ENCODE data around the gene IVNS1ABP. TPM values are rescaled to one million over a fixed set of nuclear protein-coding genes. Genes with fewer than 3 reads are reported as not detected.

Gene IVNS1ABP
- total RNA-seq, 5 donors from 2014 or later (not counting 1 experiment from before 2014, with no cell fraction given) = 125 to 292 (median 136) TPM

- no peaks in the 10 kb centered on the region for H3K9me3 ChIP-seq
- ChIA-PET POLR2A (no interaction called here), CTCF (interaction anchor here in 1 of 2 donors (0.9 kb wide), 1 partner anchor 324 kb away, joined by 6 read pairs; no protein-coding TSS in a partner anchor)
- no peak for ATAC-seq (replicated peaks in 1 of 4)
- H3K9me3 Mint-ChIP-seq = no peaks in the 10 kb centered on the region
- H3K4me1 Mint-ChIP-seq = no peaks in the 10 kb centered on the region
- H3K4me3 Mint-ChIP-seq = no peak overlapping the region
- no peak for DNase-seq
- H3K27ac ChIP-seq (ENCODE audit: low read length) = no peak overlapping the region
- no peaks in the 10 kb centered on the region for H3K36me3 ChIP-seq (ENCODE audit: control insufficient read depth in 2 of 2, extremely low read depth in 1 of 2, insufficient read depth in 1 of 2, low read length in 1 of 2)
- H3K4me1 ChIP-seq (ENCODE audit: control insufficient read depth in 1 of 2, extremely low read depth in 1 of 2, insufficient read depth in 2 of 2, low read length in 2 of 2) = no peaks in the 10 kb centered on the region
- WGBS (ENCODE audit: insufficient coverage) = no CpG with 5 or more reads among the region's 4 CpGs
- no peaks in the 10 kb centered on the region for H3K27me3 Mint-ChIP-seq
- no peak overlapping the region for H3K27ac Mint-ChIP-seq
- no peaks in the 10 kb centered on the region for H3K27me3 ChIP-seq (replicated peaks in 1 of 2; ENCODE audit: control insufficient read depth in 2 of 2, extremely low read depth in 1 of 2, insufficient read depth in 2 of 2, low read length in 1 of 2)
- no peak overlapping the region for H3K4me3 ChIP-seq (ENCODE audit: control insufficient read depth in 1 of 2, extremely low read depth in 1 of 2, low read length in 1 of 2)
- H3K36me3 Mint-ChIP-seq = peaks cover 10% of the 10 kb centered on the region
Measured at GRCh38 chr1:185271921-185272320, 45.1 kb downstream of the IVNS1ABP start.

DNA sequence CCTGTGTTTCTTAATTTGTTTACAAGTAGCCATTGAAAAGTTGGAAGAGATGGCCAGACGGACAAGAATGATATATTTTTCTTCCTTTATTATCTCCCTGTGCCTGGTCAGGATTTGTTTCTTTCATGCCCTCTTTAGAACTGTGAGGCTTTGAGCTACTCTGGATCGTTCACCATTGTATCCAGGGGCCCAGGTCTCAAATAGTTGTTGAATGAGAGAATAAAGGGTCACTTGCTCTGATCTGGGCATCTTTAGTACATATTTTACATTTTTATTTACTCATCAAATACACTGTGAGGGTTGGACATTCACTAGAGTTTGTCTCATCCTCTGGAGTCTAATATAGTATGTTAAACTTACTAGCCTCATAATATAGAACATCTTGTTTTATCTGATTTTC, 48.7 kb downstream of the IVNS1ABP start:
- ATAC-seq (replicated peaks in 1 of 4) (no peak), DNase-seq (no peak)
- no CpG with 5 or more reads among the region's 2 CpGs for WGBS (ENCODE audit: insufficient coverage)
- Histone ChIP-seq H3K27ac (ENCODE audit: low read length) (no peak overlapping the region), H3K9me3 (no peaks in the 10 kb centered on the region), H3K36me3 (ENCODE audit: control insufficient read depth in 2 of 2, extremely low read depth in 1 of 2, insufficient read depth in 1 of 2, low read length in 1 of 2) (no peaks in the 10 kb centered on the region), H3K27me3 (replicated peaks in 1 of 2; ENCODE audit: control insufficient read depth in 2 of 2, extremely low read depth in 1 of 2, insufficient read depth in 2 of 2, low read length in 1 of 2) (no peaks in the 10 kb centered on the region), H3K4me3 (ENCODE audit: control insufficient read depth in 1 of 2, extremely low read depth in 1 of 2, low read length in 1 of 2) (no peak overlapping the region), H3K4me1 (ENCODE audit: control insufficient read depth in 1 of 2, extremely low read depth in 1 of 2, insufficient read depth in 2 of 2, low read length in 2 of 2) (no peaks in the 10 kb centered on the region)
- ChIA-PET CTCF (interaction anchor here in 1 of 2 donors (0.7 kb wide), 1 partner anchor 524 kb away, joined by 3 read pairs; no protein-coding TSS in a partner anchor), POLR2A (no interaction called here)
- Mint-ChIP-seq H3K4me3 (no peak overlapping the region), H3K27me3 (no peaks in the 10 kb centered on the region), H3K9me3 (no peaks in the 10 kb centered on the region), H3K27ac (no peak overlapping the region), H3K36me3 (peaks cover 10% of the 10 kb centered on the region), H3K4me1 (no peaks in the 10 kb centered on the region)

GRCh38 chr1:185267701-185268100, 49.3 kb downstream of the IVNS1ABP start:
- no peak for DNase-seq
- H3K27me3 ChIP-seq (replicated peaks in 1 of 2; ENCODE audit: control insufficient read depth in 2 of 2, extremely low read depth in 1 of 2, insufficient read depth in 2 of 2, low read length in 1 of 2) = no peaks in the 10 kb centered on the region
- peaks cover 10% of the 10 kb centered on the region for H3K36me3 Mint-ChIP-seq
- H3K27ac ChIP-seq (ENCODE audit: low read length) = no peak overlapping the region
- no peaks in the 10 kb centered on the region for H3K9me3 Mint-ChIP-seq
- H3K4me3 ChIP-seq (ENCODE audit: control insufficient read depth in 1 of 2, extremely low read depth in 1 of 2, low read length in 1 of 2) = no peak overlapping the region
- no peaks in the 10 kb centered on the region for H3K4me1 ChIP-seq (ENCODE audit: control insufficient read depth in 1 of 2, extremely low read depth in 1 of 2, insufficient read depth in 2 of 2, low read length in 2 of 2)
- no peaks in the 10 kb centered on the region for H3K27me3 Mint-ChIP-seq
- no peak for ATAC-seq (replicated peaks in 1 of 4)
- H3K36me3 ChIP-seq (ENCODE audit: control insufficient read depth in 2 of 2, extremely low read depth in 1 of 2, insufficient read depth in 1 of 2, low read length in 1 of 2) = no peaks in the 10 kb centered on the region
- H3K4me1 Mint-ChIP-seq = no peaks in the 10 kb centered on the region
- ChIA-PET POLR2A (interaction anchor here in 1 of 2 donors (0.6 to 0.7 kb wide), 3 partner anchors 27 to 356 kb away, joined by 3 read pairs; no protein-coding TSS in a partner anchor), CTCF (interaction anchor here in 1 of 2 donors (0.7 to 1.3 kb wide), 3 partner anchors 14 to 402 kb away, joined by 3 read pairs; no protein-coding TSS in a partner anchor)
- H3K27ac Mint-ChIP-seq = no peak overlapping the region
- H3K9me3 ChIP-seq = no peaks in the 10 kb centered on the region
- no peak overlapping the region for H3K4me3 Mint-ChIP-seq

- Mint-ChIP-seq H3K27ac (no peak overlapping the region), H3K36me3 (peaks cover 7% of the 10 kb centered on the region), H3K9me3 (no peaks in the 10 kb centered on the region), H3K4me1 (no peaks in the 10 kb centered on the region), H3K4me3 (no peak overlapping the region), H3K27me3 (no peaks in the 10 kb centered on the region)
- no peaks in the 10 kb centered on the region for H3K27me3 ChIP-seq (replicated peaks in 1 of 2; ENCODE audit: control insufficient read depth in 2 of 2, extremely low read depth in 1 of 2, insufficient read depth in 2 of 2, low read length in 1 of 2)
- no peak overlapping the region for H3K27ac ChIP-seq (ENCODE audit: low read length)
- no peaks in the 10 kb centered on the region for H3K36me3 ChIP-seq (ENCODE audit: control insufficient read depth in 2 of 2, extremely low read depth in 1 of 2, insufficient read depth in 1 of 2, low read length in 1 of 2)
- WGBS (ENCODE audit: insufficient coverage) = 80% methylated on average over 3 of the region's 3 CpGs
- no peak overlapping the region for H3K4me3 ChIP-seq (ENCODE audit: control insufficient read depth in 1 of 2, extremely low read depth in 1 of 2, low read length in 1 of 2)
- ChIA-PET CTCF (interaction anchor here in 1 of 2 donors (0.6 to 1.3 kb wide), 4 partner anchors 14 to 402 kb away, joined by 3 read pairs; no protein-coding TSS in a partner anchor), POLR2A (interaction anchor here in 1 of 2 donors (0.6 to 0.7 kb wide), 3 partner anchors 27 to 357 kb away, joined by 3 read pairs; no protein-coding TSS in a partner anchor)
- no peaks in the 10 kb centered on the region for H3K9me3 ChIP-seq
- DNase-seq (no peak), ATAC-seq (replicated peaks in 1 of 4) (no peak)
- no peaks in the 10 kb centered on the region for H3K4me1 ChIP-seq (ENCODE audit: control insufficient read depth in 1 of 2, extremely low read depth in 1 of 2, insufficient read depth in 2 of 2, low read length in 2 of 2)
Measured at GRCh38 chr1:185267301-185267700, 49.7 kb downstream of the IVNS1ABP start.

DNA sequence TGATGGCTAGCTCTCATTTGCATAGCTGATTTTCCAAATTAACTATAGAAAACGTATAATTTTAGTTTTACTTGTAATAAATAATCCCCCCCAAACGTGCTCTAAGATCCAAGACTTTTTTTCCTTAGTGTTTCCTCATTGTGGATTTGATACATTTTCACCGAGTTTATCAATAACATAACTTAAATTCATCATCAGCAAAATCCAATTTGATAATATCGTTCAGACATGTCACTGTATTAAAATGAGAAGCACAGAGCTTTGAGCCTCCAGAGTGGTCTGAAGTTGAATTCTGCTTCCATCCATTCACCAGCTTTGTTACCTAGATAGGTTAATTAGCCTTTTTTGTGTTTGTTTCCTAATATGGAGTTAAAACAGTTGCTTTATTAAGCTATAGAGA, 51.7 kb downstream of the IVNS1ABP start:
- no peaks in the 10 kb centered on the region for H3K4me1 ChIP-seq (ENCODE audit: control insufficient read depth in 1 of 2, extremely low read depth in 1 of 2, insufficient read depth in 2 of 2, low read length in 2 of 2)
- no peak overlapping the region for H3K4me3 ChIP-seq (ENCODE audit: control insufficient read depth in 1 of 2, extremely low read depth in 1 of 2, low read length in 1 of 2)
- no CpG with 5 or more reads among the region's 4 CpGs for WGBS (ENCODE audit: insufficient coverage)
- Mint-ChIP-seq H3K27me3 (no peaks in the 10 kb centered on the region), H3K4me3 (no peak overlapping the region), H3K27ac (no peak overlapping the region), H3K9me3 (peaks cover 0 to 4% (median 0%) of the 10 kb centered on the region in 3 donors), H3K36me3 (peaks cover 10% of the 10 kb centered on the region), H3K4me1 (peaks cover 0 to 1% (median 0%) of the 10 kb centered on the region in 3 donors)
- ATAC-seq (replicated peaks in 1 of 4) (no peak), DNase-seq (no peak)
- no peaks in the 10 kb centered on the region for H3K36me3 ChIP-seq (ENCODE audit: control insufficient read depth in 2 of 2, extremely low read depth in 1 of 2, insufficient read depth in 1 of 2, low read length in 1 of 2)
- H3K27me3 ChIP-seq (replicated peaks in 1 of 2; ENCODE audit: control insufficient read depth in 2 of 2, extremely low read depth in 1 of 2, insufficient read depth in 2 of 2, low read length in 1 of 2) = no peaks in the 10 kb centered on the region
- CTCF ChIA-PET = interaction anchor here in 1 of 2 donors (0.5 kb wide), 1 partner anchor 53 kb away, joined by 3 read pairs; no protein-coding TSS in a partner anchor
- H3K9me3 ChIP-seq = no peaks in the 10 kb centered on the region
- no peak overlapping the region for H3K27ac ChIP-seq (ENCODE audit: low read length)
- POLR2A ChIA-PET = interaction anchor here in 1 of 2 donors (0.5 kb wide), 2 partner anchors 92 to 437 kb away, joined by 6 to 7 read pairs; no protein-coding TSS in a partner anchor

- Histone ChIP-seq H3K27me3 (replicated peaks in 1 of 2; ENCODE audit: control insufficient read depth in 2 of 2, extremely low read depth in 1 of 2, insufficient read depth in 2 of 2, low read length in 1 of 2) (no peaks in the 10 kb centered on the region), H3K4me3 (ENCODE audit: control insufficient read depth in 1 of 2, extremely low read depth in 1 of 2, low read length in 1 of 2) (no peak overlapping the region), H3K4me1 (ENCODE audit: control insufficient read depth in 1 of 2, extremely low read depth in 1 of 2, insufficient read depth in 2 of 2, low read length in 2 of 2) (no peaks in the 10 kb centered on the region), H3K27ac (ENCODE audit: low read length) (no peak overlapping the region), H3K36me3 (ENCODE audit: control insufficient read depth in 2 of 2, extremely low read depth in 1 of 2, insufficient read depth in 1 of 2, low read length in 1 of 2) (no peaks in the 10 kb centered on the region), H3K9me3 (no peaks in the 10 kb centered on the region)
- no peak overlapping the region for H3K4me3 Mint-ChIP-seq
- H3K27me3 Mint-ChIP-seq = no peaks in the 10 kb centered on the region
- WGBS (ENCODE audit: insufficient coverage) = no CpG with 5 or more reads among the region's 1 CpG
- POLR2A ChIA-PET = no interaction called here
- no peak for DNase-seq
- H3K27ac Mint-ChIP-seq = no peak overlapping the region
- ATAC-seq (replicated peaks in 1 of 4) = no peak
- H3K36me3 Mint-ChIP-seq = peaks cover 16% of the 10 kb centered on the region
- H3K9me3 Mint-ChIP-seq = peaks cover 0 to 4% (median 0%) of the 10 kb centered on the region in 3 donors
- CTCF ChIA-PET = no interaction called here
- H3K4me1 Mint-ChIP-seq = peaks cover 4 to 15% (median 4%) of the 10 kb centered on the region in 3 donors
Measured at GRCh38 chr1:185263780-185264179, 53.3 kb downstream of the IVNS1ABP start.

All from T-cell (primary cell).